GM23338 (cell line): ENCODE data around the gene BHLHA15. TPM values are rescaled to one million over a fixed set of nuclear protein-coding genes. Genes with fewer than 3 reads are reported as not detected.
A peak's percentile ranks its signal among the peaks of the same experiment; 100 is the strongest.

Source experiments
- ATAC-seq: fragments of 200-7000 bp; cut with Tn5 transposase; 3 replicates; pipeline ENCODE4 v1.9.1; 2020
- DNase-seq: peaks from one replicate; pipeline ENCODE4 v3.0.0-alpha.2; 2015; ENCODE audit warnings: low spot score
- H2AFZ ChIP-seq: fragments of 200-600 bp; sonication (generic); 2 replicates; pipeline ENCODE4 v1.8.0; 2016; ENCODE audit warnings: antibody characterized with exemption, mild to moderate bottlenecking, moderate library complexity
- H3F3A ChIP-seq: fragments of 200-600 bp; sonication (generic); replicated peaks from 2 replicates; pipeline ENCODE4 v1.8.0; 2017; ENCODE audit warnings: antibody characterized with exemption, mixed run types, low read depth
- H3K27ac ChIP-seq: fragments of 200-600 bp; sonication (generic); 2 replicates; pipeline ENCODE4 v1.6.1; 2016; ENCODE audit warnings: low read depth
- H3K27me3 ChIP-seq: fragments of 200-600 bp; sonication (generic); 2 replicates; pipeline ENCODE4 v1.8.0; 2016; ENCODE audit warnings: mild to moderate bottlenecking, mixed run types, moderate library complexity; ENCODE audit not compliant: insufficient read depth
- H3K36me3 ChIP-seq: fragments of 200-600 bp; sonication (generic); 2 replicates; pipeline ENCODE4 v1.8.0; 2016; ENCODE audit warnings: mild to moderate bottlenecking; ENCODE audit not compliant: insufficient read depth
- H3K4me1 ChIP-seq: fragments of 200-600 bp; sonication (generic); 2 replicates; pipeline ENCODE4 v1.8.0; 2016; ENCODE audit warnings: mild to moderate bottlenecking, moderate library complexity; ENCODE audit not compliant: insufficient read depth
- H3K4me2 ChIP-seq: fragments of 200-600 bp; sonication (generic); 2 replicates; pipeline ENCODE4 v1.7.1; 2017; ENCODE audit warnings: mixed run types
- H3K4me3 ChIP-seq: fragments of 200-600 bp; sonication (generic); 2 replicates; pipeline ENCODE4 v1.6.1; 2016; ENCODE audit warnings: mixed run types
- H3K79me2 ChIP-seq: fragments of 200-600 bp; sonication (generic); replicated peaks from 2 replicates; pipeline ENCODE4 v1.8.0; 2017; ENCODE audit warnings: mild to moderate bottlenecking; ENCODE audit not compliant: insufficient read depth
- H3K9me2 ChIP-seq: fragments of 200-600 bp; sonication (generic); 2 replicates; pipeline ENCODE4 v1.8.0; 2017; ENCODE audit not compliant: insufficient read depth
- H4K20me1 ChIP-seq: fragments of 200-600 bp; sonication (generic); replicated peaks from 2 replicates; pipeline ENCODE4 v1.8.0; 2017; ENCODE audit warnings: mild to moderate bottlenecking; ENCODE audit not compliant: insufficient read depth
- H3K27ac Mint-ChIP-seq: 2 replicates; pipeline ENCODE4 v1.8.0; 2020; ENCODE audit warnings: inconsistent platforms, mild to moderate bottlenecking, moderate library complexity, mixed read lengths
- H3K27me3 Mint-ChIP-seq: 3 replicates; pipeline ENCODE4 v1.8.0; 2022; ENCODE audit warnings: low read depth, mild to moderate bottlenecking, moderate library complexity, mixed read lengths, inconsistent platforms; ENCODE audit not compliant: insufficient read depth, poor library complexity
- H3K36me3 Mint-ChIP-seq: 3 replicates; pipeline ENCODE4 v1.8.0; 2021; ENCODE audit warnings: low read depth, mild to moderate bottlenecking, inconsistent platforms, moderate library complexity, mixed read lengths
- H3K4me1 Mint-ChIP-seq: 3 replicates; pipeline ENCODE4 v1.8.0; 2020; ENCODE audit warnings: mild to moderate bottlenecking, inconsistent platforms, mixed read lengths
- H3K4me3 Mint-ChIP-seq: 3 replicates; pipeline ENCODE4 v1.8.0; 2021; ENCODE audit warnings: moderate library complexity, mild to moderate bottlenecking, inconsistent platforms, mixed read lengths
- H3K9me3 Mint-ChIP-seq: 3 replicates; pipeline ENCODE4 v1.8.0; 2020; ENCODE audit warnings: moderate library complexity, mild to moderate bottlenecking, inconsistent platforms, mixed read lengths
- CREB1 ChIP-seq: fragments of 250-450 bp; sonication (Bioruptor Pico); IDR thresholded peaks from 2 replicates; pipeline ENCODE4 v1.5.0; 2020; ENCODE audit warnings: low read depth, mild to moderate bottlenecking, moderate library complexity
- CTCF ChIP-seq, 2 experiments: fragments of 200-600 bp in 1 of 2; sonication (generic) in 1 of 2; conservative IDR thresholded peaks; 2 replicates each; pipeline versions ENCODE4 v1.5.1 to v1.6.1; 2016 to 2017; ENCODE audit warnings: antibody characterized with exemption in 2 of 2, low read depth in 2 of 2, mild to moderate bottlenecking in 2 of 2, moderate library complexity in 1 of 2
- EZH2 ChIP-seq: fragments of 200-600 bp; sonication (generic); IDR thresholded peaks from one replicate; pipeline ENCODE4 v1.8.0; 2017; ENCODE audit warnings: antibody characterized with exemption, mild to moderate bottlenecking, low read depth; ENCODE audit not compliant: unreplicated experiment
- EZH2phosphoT487 ChIP-seq: fragments of 200-600 bp; sonication (generic); IDR thresholded peaks from one replicate; pipeline ENCODE4 v1.8.1; 2018; ENCODE audit warnings: antibody characterized with exemption; ENCODE audit not compliant: unreplicated experiment
- JUNB ChIP-seq: IDR thresholded peaks from one replicate; pipeline ENCODE4 v1.6.1; 2016; ENCODE audit warnings: antibody characterized with exemption; ENCODE audit not compliant: unreplicated experiment
- NANOG ChIP-seq: IDR thresholded peaks from 2 replicates; pipeline ENCODE4 v1.6.1; 2016; ENCODE audit warnings: antibody characterized with exemption, borderline replicate concordance
- POLR2AphosphoS5 ChIP-seq: IDR thresholded peaks from 2 replicates; pipeline ENCODE4 v1.6.1; 2016; ENCODE audit warnings: antibody characterized with exemption, low read depth
- REST ChIP-seq: IDR thresholded peaks from one replicate; pipeline ENCODE4 v1.6.1; 2018; ENCODE audit warnings: antibody characterized with exemption; ENCODE audit not compliant: unreplicated experiment
- ZNF114 ChIP-seq: fragments of 250-450 bp; sonication (Bioruptor Pico); IDR thresholded peaks from 2 replicates; pipeline ENCODE4 v1.5.0; 2020; ENCODE audit warnings: mild to moderate bottlenecking, moderate library complexity
- polyA plus RNA-seq: library from polyadenylated mRNA; unstranded; fragments of >200 nt; fragmentation: Nextera tagmentation; extraction: Ambion mirVana; gene quantifications from 2 replicates; pipeline ENCODE4 v1.2.1, GENCODE V29; 2016
- total RNA-seq: library from RNA; depleted of rRNA; stranded (reverse); fragments of >200 nt; shearing (Covaris generic); gene quantifications from 2 replicates; pipeline ENCODE4 v1.2.3, GENCODE V29; 2014

Gene BHLHA15
- total and polyA plus RNA-seq, 2 experiments from 2014 or later: 1.4 to 8.3 TPM

GRCh38 chr7:98251231-98251600, 40.0 kb downstream of the BHLHA15 start (continued):
- TF ChIP-seq CTCF (conservative IDR thresholded peaks at IDR 0.05; ENCODE audit: low read depth in 2 of 2) (no peak), POLR2AphosphoS5 (no peak), EZH2phosphoT487 (no peak), CREB1 (CRISPR knock-in tag) (no peak), JUNB (no peak), EZH2 (no peak), NANOG (no peak), REST (no peak)

- DNase-seq (peak; percentile 96), ATAC-seq (peak; percentile 98)
- peaks cover 18% of the 10 kb centered on the region for H3K4me1 Mint-ChIP-seq
- Histone ChIP-seq H3K79me2 (peaks cover 11% of the 10 kb centered on the region), H3K4me1 (peaks cover 19% of the 10 kb centered on the region), H3K4me2 (peak within 1 kb of the TSS; percentile 95), H3K9me2 (no peaks in the 10 kb centered on the region), H3F3A (peaks cover 14% of the 10 kb centered on the region; the same call in 1 of the 2 replicates), H2AFZ (peak within 1 kb of the TSS; percentile 94), H3K27ac (peak within 1 kb of the TSS; percentile 55), H3K27me3 (no peaks in the 10 kb centered on the region), H3K4me3 (peak within 1 kb of the TSS; percentile 95), H4K20me1 (0 out of 2 replicates have a peak, but pooled peaks cover 3% of the 10 kb centered on the region), H3K36me3 (no peaks in the 10 kb centered on the region)
- peaks cover 10% of the 10 kb centered on the region for H3K27me3 Mint-ChIP-seq
- H3K36me3 Mint-ChIP-seq: peaks cover 3% of the 10 kb centered on the region; the same call in 1 of the 3 replicates
- no peaks in the 10 kb centered on the region; the same call in 2 of the 3 replicates for H3K9me3 Mint-ChIP-seq
- TF ChIP-seq POLR2AphosphoS5 (peak; percentile 66), CREB1 (CRISPR knock-in tag) (peak; percentile 87), ZNF114 (CRISPR knock-in tag) (no peak)
- H3K4me3 Mint-ChIP-seq: peak within 1 kb of the TSS; percentile 92
- H3K27ac Mint-ChIP-seq: peak within 1 kb of the TSS; percentile 70
Measured at GRCh38 chr7:98251601-98252424, 40.6 kb downstream of the BHLHA15 start, which contains the start of gene TECPR1. TSS of gene TECPR1 (minus strand) at chr7:98252232. CDS start at chr7:98246146, 6,086 bp downstream.
